H1 (cell line): ENCODE data around the gene FOXF1. TPM values are rescaled to one million over a fixed set of nuclear protein-coding genes. Genes with fewer than 3 reads are reported as not detected.

ENCODE experiments used
- RAD21 ChIP-seq, 2 experiments: IDR thresholded peaks in 1 of 2; conservative IDR thresholded peaks in 1 of 2; 2 replicates each; pipeline ENCODE4 v1.6.1; 2011; ENCODE audit warnings: low read depth in 2 of 2, low read length in 2 of 2, improper control_type of control experiment in 1 of 2, inconsistent platforms in 1 of 2, mild to moderate bottlenecking in 1 of 2, moderate library complexity in 1 of 2
- RXRA ChIP-seq: IDR thresholded peaks from 2 replicates; pipeline ENCODE4 v1.6.1; 2011; ENCODE audit warnings: low read depth, mild to moderate bottlenecking, low read length, moderate library complexity; ENCODE audit not compliant: insufficient read depth
- polyA plus RNA-seq, 7 experiments: library from polyadenylated mRNA; depleted of rRNA in 3 of 7; stranded (reverse) in 5 of 7; unstranded in 2 of 7; fragments of >200 nt in 5 of 7; fragments of 200-250 nt in 2 of 7; gene quantifications; 1 replicate in 5 of 7; 2 replicates in 1 of 7; 4 replicates in 1 of 7; pipeline versions ENCODE4 v1.2.1 to v1.2.3, GENCODE V29; 2011 to 2013; ENCODE audit warnings: missing spikeins in 2 of 7, mixed read lengths in 2 of 7
- total RNA-seq: library from RNA; stranded (reverse); fragmentation: NEBNext Ultra II Directional; extraction: Animal tissue kit (Norgen Biotek cat#: 25700); gene quantifications from 2 replicates; pipeline ENCODE4 v1.2.1, GENCODE V29; 2021

Gene FOXF1
- total and polyA plus RNA-seq, 2 of the 8 experiments (the other 6 are each of a cell fraction or from before 2014, with no cell fraction given) = 0.02 TPM; not detected in 1

- no peak for TF ChIP-seq RXRA
- peak; percentile 93 to 94 for TF ChIP-seq RAD21 (IDR thresholded peaks at IDR 0.05 in 1 of 2, conservative IDR thresholded peaks at IDR 0.05 in 1 of 2; ENCODE audit: low read depth in 2 of 2, low read length in 2 of 2)
These were observed 7.4 kb downstream of the FOXF1 start (continued) for GRCh38 chr16:86517652-86518258.
